IMR-90 (cell line): Measurements from ENCODE around the gene TMEM269. TPM values are rescaled to one million over a fixed set of nuclear protein-coding genes. Genes with fewer than 3 reads are reported as not detected.

ENCODE experiments used
- ATAC-seq: fragments of 200-7000 bp; cut with Tn5 transposase; 2 replicates; pipeline ENCODE4 v1.9.1; 2020; ENCODE audit warnings: low read depth, mild to moderate bottlenecking, moderate library complexity
- BruUV-seq: library from RNA; stranded (reverse); fragments of 400-500 nt; replicated peaks from 2 replicates; lab custom pipeline; 2021; lab: Mats Ljungman, UMichigan
- CTCF ChIA-PET: fragments of 300-600 bp; formaldehyde crosslinking; extraction: SDS; loops from one replicate; lab custom pipeline; 2021; ENCODE audit warnings: antibody characterized with exemption; lab: Yijun Ruan, JAX
- POLR2A ChIA-PET: fragments of 300-600 bp; sonication (Branson Sonifier 250); formaldehyde crosslinking; loops from one replicate; lab custom pipeline; 2022; ENCODE audit warnings: antibody characterized with exemption; ENCODE audit not compliant: unreplicated experiment; lab: Charles Lee
- DNase-seq: peaks from one replicate; pipeline ENCODE4 v3.0.0; 2013
- H2AFZ ChIP-seq: replicated peaks from 2 replicates; pipeline ENCODE3; 2013; ENCODE audit warnings: low read length, mild to moderate bottlenecking; ENCODE audit not compliant: poor library complexity
- H2AK5ac ChIP-seq: 2 replicates; pipeline ENCODE4 v1.6.1; 2013; ENCODE audit warnings: low read depth, low read length, inconsistent platforms
- H2AK9ac ChIP-seq: replicated peaks from 2 replicates; pipeline ENCODE3; 2013; ENCODE audit warnings: mild to moderate bottlenecking, low read depth, low read length, moderate library complexity; ENCODE audit not compliant: poor library complexity
- H2BK120ac ChIP-seq: 2 replicates; pipeline ENCODE4 v1.6.1; 2013; ENCODE audit warnings: low read depth, low read length, inconsistent platforms
- H2BK15ac ChIP-seq: 3 replicates; pipeline ENCODE4 v1.6.1; 2013; ENCODE audit warnings: low read depth, low read length, inconsistent platforms
- H2BK20ac ChIP-seq: 2 replicates; pipeline ENCODE4 v1.6.1; 2013; ENCODE audit warnings: low read depth, mild to moderate bottlenecking, inconsistent platforms, low read length, moderate library complexity
- H2BK5ac ChIP-seq: 2 replicates; pipeline ENCODE4 v1.6.1; 2013; ENCODE audit warnings: mild to moderate bottlenecking, low read depth, low read length, inconsistent platforms; ENCODE audit not compliant: poor library complexity, severe bottlenecking
- H3K14ac ChIP-seq: replicated peaks from 2 replicates; pipeline ENCODE4 v1.6.1; 2013; ENCODE audit warnings: low read depth, low read length, inconsistent platforms
- H3K18ac ChIP-seq: 2 replicates; pipeline ENCODE4 v1.6.1; 2013; ENCODE audit warnings: low read depth, low read length, control low read depth
- H3K23ac ChIP-seq: 2 replicates; pipeline ENCODE4 v1.6.1; 2013; ENCODE audit warnings: low read depth, low read length, inconsistent platforms
- H3K27ac ChIP-seq: 2 replicates; pipeline ENCODE4 v1.5.1; 2013; ENCODE audit warnings: mild to moderate bottlenecking, control low read depth, low read length; ENCODE audit not compliant: insufficient read depth
- H3K27me3 ChIP-seq: 2 replicates; pipeline ENCODE4 v1.6.1; 2013; ENCODE audit warnings: low read length; ENCODE audit not compliant: control insufficient read depth, insufficient read depth
- H3K36me3 ChIP-seq: 2 replicates; pipeline ENCODE4 v1.6.1; 2013; ENCODE audit warnings: low read length, mixed read lengths; ENCODE audit not compliant: control insufficient read depth, insufficient read depth
- H3K4ac ChIP-seq: 2 replicates; pipeline ENCODE4 v1.6.1; 2013; ENCODE audit warnings: low read depth, low read length, inconsistent platforms
- H3K4me1 ChIP-seq: 2 replicates; pipeline ENCODE4 v1.6.1; 2013; ENCODE audit warnings: low read length, mixed read lengths; ENCODE audit not compliant: control insufficient read depth, insufficient read depth
- H3K4me2 ChIP-seq: 2 replicates; pipeline ENCODE4 v1.6.1; 2013; ENCODE audit warnings: low read depth, mild to moderate bottlenecking, control low read depth, low read length, moderate library complexity
- H3K4me3 ChIP-seq: 2 replicates; pipeline ENCODE4 v1.5.1; 2013; ENCODE audit warnings: low read depth, mild to moderate bottlenecking, control low read depth, low read length, moderate library complexity; ENCODE audit not compliant: insufficient read depth
- H3K56ac ChIP-seq: 2 replicates; pipeline ENCODE4 v1.6.1; 2013; ENCODE audit warnings: low read length, inconsistent platforms; ENCODE audit not compliant: insufficient read depth; ENCODE audit errors: extremely low read depth
- H3K79me1 ChIP-seq, 2 experiments: 2 replicates each; pipeline ENCODE4 v1.6.1; 2013; ENCODE audit warnings: low read length in 2 of 2, inconsistent platforms in 1 of 2, low read depth in 1 of 2
- H3K9ac ChIP-seq: 2 replicates; pipeline ENCODE4 v1.6.1; 2013; ENCODE audit warnings: low read depth, low read length, control low read depth
- H3K9me1 ChIP-seq: 2 replicates; pipeline ENCODE4 v1.6.1; 2013; ENCODE audit warnings: low read length, inconsistent platforms; ENCODE audit not compliant: insufficient read depth
- H3K9me3 ChIP-seq: 2 replicates; pipeline ENCODE4 v1.6.1; 2013; ENCODE audit warnings: low read length; ENCODE audit not compliant: control insufficient read depth, insufficient read depth
- H4K20me1 ChIP-seq: 2 replicates; pipeline ENCODE4 v1.6.1; 2013; ENCODE audit warnings: low read length, inconsistent platforms; ENCODE audit not compliant: insufficient read depth
- H4K5ac ChIP-seq: 2 replicates; pipeline ENCODE4 v1.6.1; 2013; ENCODE audit warnings: mild to moderate bottlenecking, low read depth, low read length, control low read depth
- H4K8ac ChIP-seq, 2 experiments: 2 replicates each; pipeline ENCODE4 v1.6.1; 2013; ENCODE audit warnings: low read depth in 2 of 2, low read length in 2 of 2, control low read depth in 1 of 2, inconsistent platforms in 1 of 2
- H4K91ac ChIP-seq: 2 replicates; pipeline ENCODE4 v1.6.1; 2013; ENCODE audit warnings: low read depth, low read length, inconsistent platforms; ENCODE audit not compliant: insufficient read depth
- BHLHE40 ChIP-seq: fragments of 150-350 bp; IDR thresholded peaks from 2 replicates; pipeline ENCODE4 v1.6.1; 2016; ENCODE audit warnings: mild to moderate bottlenecking, low read depth, low read length
- CEBPB ChIP-seq: IDR thresholded peaks from 2 replicates; pipeline ENCODE4 v1.6.1; 2012; ENCODE audit warnings: low read depth, low read length, improper control_type of control experiment
- CHD1 ChIP-seq: IDR thresholded peaks from 2 replicates; pipeline ENCODE4 v1.6.1; 2012; ENCODE audit warnings: low read depth, low read length, improper control_type of control experiment
- FOS ChIP-seq: fragments of 150-350 bp; IDR thresholded peaks from 2 replicates; pipeline ENCODE4 v1.6.1; 2016; ENCODE audit warnings: low read depth, low read length
- MAFK ChIP-seq: IDR thresholded peaks from 2 replicates; pipeline ENCODE4 v1.6.1; 2012; ENCODE audit warnings: low read depth, low read length, improper control_type of control experiment
- MXI1 ChIP-seq: IDR thresholded peaks from 2 replicates; pipeline ENCODE4 v1.6.1; 2012; ENCODE audit warnings: low read depth, mild to moderate bottlenecking, low read length, moderate library complexity, borderline replicate concordance
- NFE2L2 ChIP-seq: fragments of 150-350 bp; IDR thresholded peaks from 2 replicates; pipeline ENCODE4 v1.6.1; 2016; ENCODE audit warnings: low read depth, mild to moderate bottlenecking, low read length
- POLR2A ChIP-seq: IDR thresholded peaks from 2 replicates; pipeline ENCODE4 v1.6.1; 2012; ENCODE audit warnings: mild to moderate bottlenecking, low read depth, low read length
- RAD21 ChIP-seq: IDR thresholded peaks from 2 replicates; pipeline ENCODE4 v1.6.1; 2012; ENCODE audit warnings: low read length, improper control_type of control experiment
- RCOR1 ChIP-seq: IDR thresholded peaks from 2 replicates; pipeline ENCODE4 v1.6.1; 2012; ENCODE audit warnings: mild to moderate bottlenecking, low read length, improper control_type of control experiment; ENCODE audit not compliant: insufficient replicate concordance
- RFX5 ChIP-seq: IDR thresholded peaks from 2 replicates; pipeline ENCODE4 v1.8.0; 2012; ENCODE audit warnings: low read depth, mild to moderate bottlenecking, low read length, moderate library complexity
- SMC3 ChIP-seq: fragments of 150-350 bp; IDR thresholded peaks from 2 replicates; pipeline ENCODE4 v1.6.1; 2016; ENCODE audit warnings: low read depth, mild to moderate bottlenecking, antibody characterized with exemption, low read length, moderate library complexity
- WGBS, 2 experiments: methylation state at CpG; one replicate each; pipeline versions ENCODE4 v1.1.5 to v1.1.7; 2013; ENCODE audit warnings: missing lambda C conversion rate in 2 of 2; ENCODE audit not compliant: insufficient read length in 1 of 2; ENCODE audit errors: extremely low coverage in 2 of 2; 5-methylcytosine and 5-hydroxymethylcytosine counted together
- dilution Hi-C: fragments of 300-500 bp; cut with HindIII; formaldehyde crosslinking; loops from one replicate; pipeline ENCODE4 v1.14.3; 2018; ENCODE audit warnings: low sequenced_read_pairs; ENCODE audit not compliant: unreplicated experiment
- in situ Hi-C: fragments of 300-500 bp; cut with MboI; formaldehyde crosslinking; loops from 3 replicates; pipeline ENCODE4 v1.14.3; 2019; ENCODE audit warnings: low sequenced_read_pairs, inconsistent platforms, mixed read lengths
- intact Hi-C: fragments of 100-400 bp; cut with micrococcal nuclease; formaldehyde crosslinking; loops from 2 replicates; pipeline ENCODE4 v1.10.0; 2022
- polyA plus RNA-seq, 3 experiments: library from polyadenylated mRNA; depleted of rRNA; stranded (reverse); fragments of >200 nt; gene quantifications; 2 replicates each; pipeline ENCODE4 v1.2.3, GENCODE V29; 2012; ENCODE audit warnings: low replicate concordance in 1 of 3
- total RNA-seq: library from RNA; depleted of rRNA; stranded (reverse); fragments of >200 nt; gene quantifications from 2 replicates; pipeline ENCODE4 v1.2.3, GENCODE V29; 2012
- TF ChIP-seq, protein P1 (sequence below): fragments of 150-350 bp; IDR thresholded peaks from 2 replicates; pipeline ENCODE4 v1.6.1; 2017; ENCODE audit warnings: mild to moderate bottlenecking, antibody characterized with exemption, low read length, low read depth
- TF ChIP-seq, protein P2 (sequence below): conservative IDR thresholded peaks from 2 replicates; pipeline ENCODE4 v1.5.1; 2012; ENCODE audit warnings: mild to moderate bottlenecking, low read depth, low read length, improper control_type of control experiment

TMEM269 gene
- total and polyA plus RNA-seq, 2 of the 4 experiments (the other 2 are of a cell fraction) = not detected

DNA sequence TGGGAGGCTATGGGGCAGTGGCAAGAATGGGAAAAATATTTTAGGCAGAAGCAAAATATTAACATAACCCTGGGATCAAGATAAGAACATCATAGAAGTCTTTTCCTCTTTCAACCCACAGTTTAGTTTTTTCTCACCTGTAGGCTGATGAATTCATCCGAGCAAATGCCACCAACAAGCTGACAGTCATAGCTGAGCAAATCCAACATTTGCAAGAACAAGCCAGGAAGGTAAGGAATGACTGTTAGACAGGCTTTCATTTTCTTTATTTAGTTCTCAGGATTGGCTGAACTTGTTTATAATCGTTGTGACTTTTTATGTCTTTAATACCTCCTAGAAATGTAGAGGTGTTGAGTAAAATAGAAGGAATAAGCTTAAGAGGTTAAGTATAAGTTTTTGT, 11.4 kb upstream of the TMEM269 start (continued):
- TF ChIP-seq, protein P1, sequence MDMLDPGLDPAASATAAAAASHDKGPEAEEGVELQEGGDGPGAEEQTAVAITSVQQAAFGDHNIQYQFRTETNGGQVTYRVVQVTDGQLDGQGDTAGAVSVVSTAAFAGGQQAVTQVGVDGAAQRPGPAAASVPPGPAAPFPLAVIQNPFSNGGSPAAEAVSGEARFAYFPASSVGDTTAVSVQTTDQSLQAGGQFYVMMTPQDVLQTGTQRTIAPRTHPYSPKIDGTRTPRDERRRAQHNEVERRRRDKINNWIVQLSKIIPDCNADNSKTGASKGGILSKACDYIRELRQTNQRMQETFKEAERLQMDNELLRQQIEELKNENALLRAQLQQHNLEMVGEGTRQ = no peak
- no peak for TF ChIP-seq FOS
- no peak for TF ChIP-seq RFX5
- no peak for TF ChIP-seq RCOR1
- no peak for TF ChIP-seq CEBPB

DNA sequence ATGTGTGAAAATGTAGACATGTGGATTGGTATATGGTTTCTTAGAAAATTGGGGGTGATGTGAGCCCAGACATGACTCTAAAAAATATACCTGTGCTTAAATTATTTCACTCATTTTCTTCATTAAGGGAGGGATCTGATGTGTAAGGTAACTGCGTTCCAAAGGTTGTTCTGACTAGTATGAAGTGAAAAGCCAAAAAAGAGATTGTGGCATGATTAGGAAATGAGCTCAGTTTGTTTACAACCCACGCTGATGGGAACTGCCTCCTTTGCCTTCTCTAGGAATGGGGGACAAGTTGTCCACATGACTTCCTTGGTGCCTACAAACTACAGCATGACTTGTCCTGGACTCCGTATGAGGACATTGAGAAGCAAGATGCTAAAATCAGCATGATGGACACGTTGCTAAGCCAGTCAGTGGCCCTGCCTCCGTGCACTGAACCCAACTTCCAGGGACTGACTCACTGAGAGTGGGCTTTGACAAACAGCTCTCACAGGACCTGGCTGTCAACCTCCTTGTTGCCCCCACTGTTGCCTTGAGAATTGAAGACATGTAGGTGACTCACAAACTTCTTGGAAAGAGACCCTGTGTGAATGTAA, 9.8 kb upstream of the TMEM269 start:
- Histone ChIP-seq H2AK5ac (no peak overlapping the region), H4K5ac (no peak overlapping the region), H2BK120ac (no peak overlapping the region), H2BK15ac (no peak overlapping the region), H3K9ac (no peak overlapping the region), H3K56ac (no peak overlapping the region), H3K9me1 (peaks cover 7% of the 10 kb centered on the region; the same call in 1 of the 2 replicates), H2AK9ac (no peak overlapping the region), H2BK5ac (no peak overlapping the region), H4K8ac (no peak overlapping the region), H3K9me3 (no peaks in the 10 kb centered on the region), H2AFZ (no peak overlapping the region), H3K14ac (no peak overlapping the region), H3K27ac (no peak overlapping the region), H3K36me3 (peaks cover 20% of the 10 kb centered on the region), H3K79me1 (peaks cover 20 to 41% of the 10 kb centered on the region in 2 experiments), H3K4me2 (no peak overlapping the region), H4K20me1 (no peaks in the 10 kb centered on the region; the same call in 1 of the 2 replicates), H3K4me1 (no peaks in the 10 kb centered on the region), H3K4ac (no peak overlapping the region), H2BK20ac (no peak overlapping the region), H3K4me3 (no peak overlapping the region), H3K23ac (no peak overlapping the region), H3K18ac (no peak overlapping the region), H3K27me3 (no peaks in the 10 kb centered on the region), H4K91ac (no peak overlapping the region)
- POLR2A ChIA-PET = no interaction called here
- CTCF ChIA-PET = no interaction called here
- intact Hi-C loops = no loop called here
- ATAC-seq (no peak), DNase-seq (peak; percentile 6)
- dilution Hi-C loops = no loop called here
- WGBS, 2 experiments = 86% methylated on average over 4 of the region's 5 CpGs; no CpG with 5 or more reads in 1 of the 2 experiments
- in situ Hi-C loops = loop anchor here (5.0 kb wide), 1 partner anchor 297 kb away; no protein-coding TSS in a partner anchor
- BruUV-seq = no TSS peak
- TF ChIP-seq, protein P1 = no peak
- TF ChIP-seq NFE2L2 = no peak
- no peak for TF ChIP-seq RAD21
- no peak for TF ChIP-seq MAFK
- no peak for TF ChIP-seq POLR2A
- no peak for TF ChIP-seq CHD1
- TF ChIP-seq RFX5 = no peak
- no peak for TF ChIP-seq CEBPB
- TF ChIP-seq SMC3 = no peak
- TF ChIP-seq MXI1 = no peak
- TF ChIP-seq, protein P2, sequence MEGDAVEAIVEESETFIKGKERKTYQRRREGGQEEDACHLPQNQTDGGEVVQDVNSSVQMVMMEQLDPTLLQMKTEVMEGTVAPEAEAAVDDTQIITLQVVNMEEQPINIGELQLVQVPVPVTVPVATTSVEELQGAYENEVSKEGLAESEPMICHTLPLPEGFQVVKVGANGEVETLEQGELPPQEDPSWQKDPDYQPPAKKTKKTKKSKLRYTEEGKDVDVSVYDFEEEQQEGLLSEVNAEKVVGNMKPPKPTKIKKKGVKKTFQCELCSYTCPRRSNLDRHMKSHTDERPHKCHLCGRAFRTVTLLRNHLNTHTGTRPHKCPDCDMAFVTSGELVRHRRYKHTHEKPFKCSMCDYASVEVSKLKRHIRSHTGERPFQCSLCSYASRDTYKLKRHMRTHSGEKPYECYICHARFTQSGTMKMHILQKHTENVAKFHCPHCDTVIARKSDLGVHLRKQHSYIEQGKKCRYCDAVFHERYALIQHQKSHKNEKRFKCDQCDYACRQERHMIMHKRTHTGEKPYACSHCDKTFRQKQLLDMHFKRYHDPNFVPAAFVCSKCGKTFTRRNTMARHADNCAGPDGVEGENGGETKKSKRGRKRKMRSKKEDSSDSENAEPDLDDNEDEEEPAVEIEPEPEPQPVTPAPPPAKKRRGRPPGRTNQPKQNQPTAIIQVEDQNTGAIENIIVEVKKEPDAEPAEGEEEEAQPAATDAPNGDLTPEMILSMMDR = no peak
- no peak for TF ChIP-seq BHLHE40
